H9 (cell line): ENCODE data around the gene RAB11A. TPM values are rescaled to one million over a fixed set of nuclear protein-coding genes. Genes with fewer than 3 reads are reported as not detected.

Experiments
- DNase-seq: peaks from one replicate; pipeline ENCODE4 v3.0.0-alpha.2; 2017
- H2AFZ ChIP-seq: one replicate; pipeline ENCODE4 v1.6.1; 2013; ENCODE audit warnings: mild to moderate bottlenecking, low read length, control low read depth, moderate library complexity
- H2AK5ac ChIP-seq: 2 replicates; pipeline ENCODE4 v1.6.1; 2013; ENCODE audit warnings: low read length, control low read depth, mixed read lengths; ENCODE audit not compliant: insufficient read length
- H2BK120ac ChIP-seq: one replicate; pipeline ENCODE4 v1.6.1; 2013; ENCODE audit warnings: low read depth, mild to moderate bottlenecking, low read length, control low read depth, inconsistent platforms; ENCODE audit not compliant: poor library complexity, severe bottlenecking
- H2BK12ac ChIP-seq: 2 replicates; pipeline ENCODE4 v1.6.1; 2013; ENCODE audit warnings: low read length, control low read depth, mixed read lengths, low read depth; ENCODE audit not compliant: insufficient read length
- H2BK15ac ChIP-seq: 2 replicates; pipeline ENCODE4 v1.6.1; 2013; ENCODE audit warnings: low read depth, low read length, control low read depth
- H2BK20ac ChIP-seq: one replicate; pipeline ENCODE4 v1.6.1; 2013; ENCODE audit warnings: low read depth, mild to moderate bottlenecking, low read length, control low read depth, inconsistent platforms; ENCODE audit not compliant: poor library complexity, severe bottlenecking
- H2BK5ac ChIP-seq: 2 replicates; pipeline ENCODE4 v1.6.1; 2013; ENCODE audit warnings: low read length, control low read depth, mixed read lengths; ENCODE audit not compliant: insufficient read length
- H3K14ac ChIP-seq: 2 replicates; pipeline ENCODE4 v1.6.1; 2013; ENCODE audit warnings: low read length, control low read depth; ENCODE audit not compliant: insufficient read depth
- H3K18ac ChIP-seq: 2 replicates; pipeline ENCODE4 v1.6.1; 2013; ENCODE audit warnings: low read depth, mild to moderate bottlenecking, mixed read lengths, low read length, control low read depth; ENCODE audit not compliant: insufficient read length
- H3K23ac ChIP-seq: 2 replicates; pipeline ENCODE4 v1.6.1; 2013; ENCODE audit warnings: low read length, control low read depth, mixed read lengths, low read depth; ENCODE audit not compliant: insufficient read length
- H3K23me2 ChIP-seq: 2 replicates; pipeline ENCODE4 v1.6.1; 2013; ENCODE audit warnings: low read depth, mild to moderate bottlenecking, mixed read lengths, low read length, control low read depth; ENCODE audit not compliant: insufficient read length, poor library complexity, severe bottlenecking
- H3K27ac ChIP-seq: 2 replicates; pipeline ENCODE4 v1.5.1; 2013; ENCODE audit warnings: low read length, control low read depth, mixed read lengths, low read depth; ENCODE audit not compliant: insufficient read length
- H3K27me3 ChIP-seq: 2 replicates; pipeline ENCODE4 v1.6.1; 2013; ENCODE audit warnings: low read length, control low read depth, inconsistent platforms; ENCODE audit not compliant: insufficient read depth
- H3K4ac ChIP-seq: 2 replicates; pipeline ENCODE4 v1.6.1; 2013; ENCODE audit warnings: low read depth, mild to moderate bottlenecking, control low read depth, inconsistent platforms, low read length, moderate library complexity
- H3K4me1 ChIP-seq: 2 replicates; pipeline ENCODE4 v1.6.1; 2013; ENCODE audit warnings: low read length, control low read depth, inconsistent platforms; ENCODE audit not compliant: insufficient read depth
- H3K4me2 ChIP-seq: 2 replicates; pipeline ENCODE4 v1.6.1; 2013; ENCODE audit warnings: low read length, control low read depth, mixed read lengths; ENCODE audit not compliant: insufficient read length, insufficient read depth
- H3K56ac ChIP-seq: 2 replicates; pipeline ENCODE4 v1.6.1; 2013; ENCODE audit warnings: low read depth, mild to moderate bottlenecking, mixed read lengths, low read length, control low read depth; ENCODE audit not compliant: insufficient read length
- H3K79me1 ChIP-seq: 2 replicates; pipeline ENCODE4 v1.6.1; 2013; ENCODE audit warnings: low read depth, mild to moderate bottlenecking, moderate library complexity, low read length, control low read depth, inconsistent platforms; ENCODE audit not compliant: insufficient read depth, poor library complexity, severe bottlenecking
- H3K79me2 ChIP-seq: 2 replicates; pipeline ENCODE4 v1.6.1; 2013; ENCODE audit warnings: low read length, control low read depth, inconsistent platforms; ENCODE audit not compliant: insufficient read depth
- H3K9ac ChIP-seq: 2 replicates; pipeline ENCODE4 v1.6.1; 2013; ENCODE audit warnings: low read length, control low read depth, mixed read lengths; ENCODE audit not compliant: insufficient read length; ENCODE audit errors: extremely low read depth
- H3K9me3 ChIP-seq: one replicate; pipeline ENCODE4 v1.6.1; 2013; ENCODE audit warnings: low read depth, low read length, inconsistent platforms; ENCODE audit not compliant: control insufficient read depth
- H3T11ph ChIP-seq: one replicate; pipeline ENCODE4 v1.6.1; 2013; ENCODE audit warnings: mild to moderate bottlenecking, low read length, control low read depth, inconsistent platforms
- H4K20me1 ChIP-seq: one replicate; pipeline ENCODE4 v1.6.1; 2013; ENCODE audit not compliant: control insufficient read depth, insufficient read length, insufficient read depth
- H4K5ac ChIP-seq: 2 replicates; pipeline ENCODE4 v1.6.1; 2013; ENCODE audit warnings: low read depth, mild to moderate bottlenecking, mixed read lengths, low read length, control low read depth; ENCODE audit not compliant: insufficient read length
- H4K8ac ChIP-seq: replicated peaks from 2 replicates; pipeline ENCODE4 v1.6.1; 2013; ENCODE audit warnings: low read length, control low read depth, mixed read lengths, low read depth; ENCODE audit not compliant: insufficient read length
- H4K91ac ChIP-seq: 2 replicates; pipeline ENCODE4 v1.6.1; 2013; ENCODE audit warnings: low read depth, mild to moderate bottlenecking, moderate library complexity, mixed read lengths, low read length, control low read depth; ENCODE audit not compliant: insufficient read length
- H3K27ac Mint-ChIP-seq, 3 experiments: 2 replicates in 2 of 3; 3 replicates in 1 of 3; pipeline ENCODE4 v1.8.0; 2020 to 2021; ENCODE audit warnings: mixed read lengths in 3 of 3, mild to moderate bottlenecking in 1 of 3, moderate library complexity in 1 of 3
- H3K27me3 Mint-ChIP-seq: 2 replicates; pipeline ENCODE4 v1.8.0; 2021; ENCODE audit warnings: low read depth, mild to moderate bottlenecking, moderate library complexity, mixed read lengths
- H3K36me3 Mint-ChIP-seq, 3 experiments: 2 replicates in 2 of 3; 3 replicates in 1 of 3; pipeline ENCODE4 v1.8.0; 2020 to 2021; ENCODE audit warnings: low read depth in 3 of 3, mixed read lengths in 3 of 3; ENCODE audit not compliant: insufficient read depth in 1 of 3
- H3K4me1 Mint-ChIP-seq, 2 experiments: 2 replicates each; pipeline ENCODE4 v1.8.0; 2020; ENCODE audit warnings: mixed read lengths in 2 of 2
- H3K4me3 Mint-ChIP-seq, 2 experiments: 2 replicates in 1 of 2; 3 replicates in 1 of 2; pipeline ENCODE4 v1.8.0; 2020 to 2021; ENCODE audit warnings: mild to moderate bottlenecking in 2 of 2, mixed read lengths in 2 of 2, moderate library complexity in 1 of 2
- H3K9me3 Mint-ChIP-seq, 2 experiments: 2 replicates in 1 of 2; 3 replicates in 1 of 2; pipeline ENCODE4 v1.8.0; 2020; ENCODE audit warnings: mild to moderate bottlenecking in 2 of 2, mixed read lengths in 2 of 2, moderate library complexity in 1 of 2
- CTCF ChIP-seq: fragments of 200-600 bp; sonication (generic); conservative IDR thresholded peaks from 3 replicates; pipeline ENCODE4 v1.8.0; 2021; ENCODE audit warnings: antibody characterized with exemption, mild to moderate bottlenecking
- WGBS: extraction: QIAGEN DNeasy Blood & Tissue Kit; methylation state at CpG from one replicate; pipeline ENCODE4 v1.1.7; 2013; ENCODE audit warnings: missing lambda C conversion rate, low lambda C conversion rate, mixed read lengths; ENCODE audit not compliant: insufficient read length; ENCODE audit errors: extremely low coverage; 5-methylcytosine and 5-hydroxymethylcytosine counted together
- total RNA-seq: library from RNA; stranded (reverse); gene quantifications from 2 replicates; pipeline ENCODE4 v1.2.1, GENCODE V29; 2021

RAB11A gene
- total RNA-seq, 1 experiment from 2014 or later: 217 TPM

- Histone ChIP-seq H3K14ac (no peak overlapping the region), H3K9me3 (no peaks in the 10 kb centered on the region), H3K27ac (no peak overlapping the region), H3T11ph (no peak overlapping the region), H2BK120ac (no peak overlapping the region), H4K5ac (no peak overlapping the region), H2BK12ac (no peak overlapping the region), H2AK5ac (no peak overlapping the region), H4K91ac (no peak overlapping the region), H3K23me2 (no peaks in the 10 kb centered on the region), H4K8ac (no peak overlapping the region), H3K18ac (no peak overlapping the region), H4K20me1 (no peaks in the 10 kb centered on the region), H3K4ac (no peak overlapping the region), H3K23ac (no peak overlapping the region), H2BK15ac (no peak overlapping the region), H3K27me3 (no peaks in the 10 kb centered on the region), H2BK20ac (no peak overlapping the region), H3K4me2 (no peak overlapping the region), H2AFZ (no peak overlapping the region), H3K9ac (no peak overlapping the region), H3K79me1 (no peaks in the 10 kb centered on the region), H3K79me2 (no peaks in the 10 kb centered on the region), H2BK5ac (no peak overlapping the region), H3K4me1 (no peaks in the 10 kb centered on the region), H3K56ac (no peak overlapping the region)
- Mint-ChIP-seq H3K27ac (no peak overlapping the region), H3K36me3 (no peaks in the 10 kb centered on the region), H3K9me3 (no peaks in the 10 kb centered on the region), H3K4me3 (no peak overlapping the region), H3K27me3 (no peaks in the 10 kb centered on the region), H3K4me1 (peaks cover 5 to 8% of the 10 kb centered on the region in 2 experiments)
- no peak for TF ChIP-seq CTCF
- DNase-seq: no peak
- no CpG with 5 or more reads among the region's 3 CpGs for WGBS
Measured at GRCh38 chr15:65819563-65819960, 49.7 kb upstream of the RAB11A start.
